Adrenal gland (tissue), 5 donors: ENCODE measurements around the gene LRCH1.

Experiments used
- CTCF ChIP-seq, 6 experiments: fragments of 450-650 bp in 4 of 6; fragments of 200-600 bp in 2 of 6; sonication (generic) in 1 of 6; IDR thresholded peaks; 1 replicate in 5 of 6; 2 replicates in 1 of 6; pipeline versions ENCODE4 v1.5.1 to v1.8.0; 2016 to 2021; ENCODE audit warnings: antibody characterized with exemption in 6 of 6, mild to moderate bottlenecking in 2 of 6, moderate library complexity in 1 of 6
- POLR2A ChIP-seq, 2 donors: fragments of 450-650 bp; IDR thresholded peaks; one replicate each; pipeline ENCODE4 v1.6.1; 2017; ENCODE audit warnings: antibody characterized with exemption in 2 of 2, mild to moderate bottlenecking in 2 of 2, moderate library complexity in 1 of 2
- donor health status: DM: no; HTN: no; CAD: no.

GRCh38 chr13:46526100-46526735, 26.8 kb upstream of the LRCH1 start:
- TF ChIP-seq CTCF (IDR thresholded peaks at IDR 0.05) (no peak), POLR2A (IDR thresholded peaks at IDR 0.05) (no peak)
